K562 (cell line): ENCODE data around the gene TANK. TPM values are rescaled to one million over a fixed set of nuclear protein-coding genes. Genes with fewer than 3 reads are reported as not detected.

Source experiments
- ARHGAP35 ChIP-seq: fragments of 450-650 bp; IDR thresholded peaks from 2 replicates; pipeline ENCODE4 v1.6.1; 2018; ENCODE audit not compliant: partially characterized antibody
- CEBPG ChIP-seq, 3 experiments: fragments of 200-800 bp in 1 of 3; sonication (Bioruptor generic) in 1 of 3; sonication (generic) in 1 of 3; formaldehyde crosslinking in 1 of 3; IDR thresholded peaks in 2 of 3; conservative IDR thresholded peaks in 1 of 3; 2 replicates each; pipeline versions ENCODE4 v1.6.1 to v1.8.0; 2016 to 2022; ENCODE audit warnings: missing compliant biosample characterization in 2 of 3, missing genetic modification characterization in 2 of 3, mild to moderate bottlenecking in 1 of 3, missing genetic modification reagents in 1 of 3
- EHMT2 ChIP-seq: fragments of 450-650 bp; IDR thresholded peaks from 2 replicates; pipeline ENCODE4 v1.6.1; 2018; ENCODE audit warnings: antibody characterized with exemption
- HNRNPK ChIP-seq: fragments of 200-400 bp; formaldehyde crosslinking; IDR thresholded peaks from one replicate; pipeline ENCODE4 v1.6.1; 2018; ENCODE audit warnings: mild to moderate bottlenecking, low read depth, low read length; ENCODE audit not compliant: poor library complexity, severe bottlenecking
- JUNB ChIP-seq: fragments of 450-650 bp; formaldehyde crosslinking; conservative IDR thresholded peaks from 2 replicates; pipeline ENCODE4 v1.4.0; 2020; ENCODE audit warnings: mild to moderate bottlenecking
- KLF10 ChIP-seq: fragments of 250-450 bp; sonication (Bioruptor Pico); IDR thresholded peaks from 2 replicates; pipeline ENCODE4 v1.6.1; 2021; ENCODE audit warnings: matching md5 sums
- KLF16 ChIP-seq: IDR thresholded peaks from 2 replicates; pipeline ENCODE4 v1.6.1; 2016; ENCODE audit warnings: antibody characterized with exemption
- MTF1 ChIP-seq: fragments of 250-450 bp; sonication (Bioruptor Pico); IDR thresholded peaks from 2 replicates; pipeline ENCODE4 v1.9.0; 2021; ENCODE audit warnings: moderate library complexity, mild to moderate bottlenecking, inconsistent platforms, borderline replicate concordance
- NFYB ChIP-seq: IDR thresholded peaks from 2 replicates; pipeline ENCODE4 v1.6.1; 2011; ENCODE audit warnings: mild to moderate bottlenecking, moderate library complexity; ENCODE audit not compliant: insufficient read length; ENCODE audit errors: extremely low read depth
- PHF8 ChIP-seq: fragments of 200-600 bp; sonication (generic); IDR thresholded peaks from 2 replicates; pipeline ENCODE4 v1.6.1; 2012; ENCODE audit warnings: mixed run types, mild to moderate bottlenecking, inconsistent platforms, low read length, moderate library complexity, borderline replicate concordance
- POLR2A ChIP-seq: fragments of 450-650 bp; conservative IDR thresholded peaks from 2 replicates; pipeline ENCODE4 v1.6.1; 2016
- POLR3A ChIP-seq: IDR thresholded peaks from 2 replicates; pipeline ENCODE4 v1.6.1; 2011; ENCODE audit warnings: borderline replicate concordance, mild to moderate bottlenecking, moderate library complexity; ENCODE audit not compliant: insufficient read length, insufficient read depth; ENCODE audit errors: extremely low read depth
- SIN3A ChIP-seq, 2 experiments: fragments of 150-350 bp in 1 of 2; IDR thresholded peaks; 2 replicates each; pipeline ENCODE4 v1.6.1; 2011 to 2016; ENCODE audit warnings: borderline replicate concordance in 2 of 2, low read depth in 2 of 2, low read length in 2 of 2, mild to moderate bottlenecking in 2 of 2, moderate library complexity in 2 of 2; ENCODE audit not compliant: control insufficient read depth in 1 of 2
- ZFX ChIP-seq: sonication (generic); formaldehyde crosslinking; IDR thresholded peaks from 2 replicates; pipeline ENCODE4 v1.8.0; 2022; ENCODE audit warnings: mild to moderate bottlenecking, missing genetic modification reagents, moderate library complexity
- polyA plus RNA-seq, 8 experiments: library from polyadenylated mRNA; depleted of rRNA in 4 of 8; stranded (reverse) in 5 of 8; unstranded in 3 of 8; fragments of >200 nt; fragmentation: Nextera tagmentation in 2 of 8; fragmentation: Illumina TruSeq in 1 of 8; extraction: Ambion mirVana in 2 of 8; extraction: Trizol in 1 of 8; gene quantifications; 2 replicates each; pipeline versions ENCODE4 v1.2.1 to v1.2.3, GENCODE V29; 2011 to 2014; ENCODE audit warnings: inconsistent platforms in 1 of 8, missing spikeins in 1 of 8
- total RNA-seq, 7 experiments: library from RNA; depleted of rRNA in 6 of 7; stranded (reverse); fragments of >200 nt in 6 of 7; fragmentation: Illumina TruSeq in 2 of 7; extraction: Trizol in 2 of 7; gene quantifications; 2 replicates each; pipeline versions ENCODE4 v1.2.1 to v1.2.3, GENCODE V29; 2011 to 2021; ENCODE audit warnings: low replicate concordance in 1 of 7
- TF ChIP-seq, protein P1 (sequence below): fragments of 450-650 bp; formaldehyde crosslinking; IDR thresholded peaks from 2 replicates; pipeline ENCODE4 v1.4.0; 2020; ENCODE audit warnings: mild to moderate bottlenecking, moderate library complexity
- TF ChIP-seq, protein P2 (sequence below): fragments of 450-650 bp; IDR thresholded peaks from 2 replicates; pipeline ENCODE4 v1.7.0; 2016; ENCODE audit warnings: borderline replicate concordance
- TF ChIP-seq, protein P3 (sequence below): sonication (generic); formaldehyde crosslinking; IDR thresholded peaks from 2 replicates; pipeline ENCODE4 v1.9.0; 2022; ENCODE audit warnings: mild to moderate bottlenecking, missing genetic modification reagents
- TF ChIP-seq, protein P4 (sequence below): fragments of 200-400 bp; formaldehyde crosslinking; IDR thresholded peaks from 2 replicates; pipeline ENCODE4 v1.6.1; 2017; ENCODE audit warnings: mild to moderate bottlenecking, low read depth, low read length, moderate library complexity
- TF ChIP-seq, protein P5 (sequence below): sonication (generic); formaldehyde crosslinking; IDR thresholded peaks from 2 replicates; pipeline ENCODE4 v1.8.1; 2023; ENCODE audit warnings: mild to moderate bottlenecking, missing genetic modification reagents, moderate library complexity

The TANK gene
- total and polyA plus RNA-seq, 9 of the 15 experiments (the other 6 are each of a cell fraction or from before 2014, with no cell fraction given), result 43.0 to 91.5 (median 54.4) TPM

DNA sequence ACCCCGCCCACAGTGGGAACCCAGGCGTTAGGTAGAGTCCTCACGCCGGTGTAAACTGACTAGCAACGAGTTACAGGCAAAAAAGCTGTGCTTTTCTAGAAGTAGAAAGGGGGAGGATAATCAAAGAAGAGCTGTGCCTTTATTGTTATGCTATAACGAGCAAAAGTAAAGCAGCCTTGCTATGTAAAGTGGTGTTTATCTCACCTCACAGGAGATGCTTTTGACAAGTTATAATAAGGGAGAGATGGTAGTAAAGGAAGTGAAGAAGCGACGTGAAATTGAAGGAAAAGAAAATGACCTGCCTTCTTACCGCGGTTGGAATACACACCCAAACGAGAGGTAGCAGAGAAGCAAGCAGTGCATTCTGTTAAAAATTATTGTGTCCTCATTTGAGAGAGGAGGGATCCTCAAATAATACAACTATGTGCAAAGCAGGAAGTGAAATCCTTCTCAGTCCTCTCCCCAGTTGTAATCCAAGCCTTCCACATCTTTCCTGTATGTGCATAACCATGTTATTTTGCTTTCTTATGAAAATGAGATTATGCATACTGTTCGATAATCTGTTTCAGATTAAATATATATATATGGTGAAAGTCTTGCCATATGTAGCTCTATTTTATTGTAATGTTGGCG, 962 bp downstream of the TANK start (continued):
- TF ChIP-seq, protein P1, sequence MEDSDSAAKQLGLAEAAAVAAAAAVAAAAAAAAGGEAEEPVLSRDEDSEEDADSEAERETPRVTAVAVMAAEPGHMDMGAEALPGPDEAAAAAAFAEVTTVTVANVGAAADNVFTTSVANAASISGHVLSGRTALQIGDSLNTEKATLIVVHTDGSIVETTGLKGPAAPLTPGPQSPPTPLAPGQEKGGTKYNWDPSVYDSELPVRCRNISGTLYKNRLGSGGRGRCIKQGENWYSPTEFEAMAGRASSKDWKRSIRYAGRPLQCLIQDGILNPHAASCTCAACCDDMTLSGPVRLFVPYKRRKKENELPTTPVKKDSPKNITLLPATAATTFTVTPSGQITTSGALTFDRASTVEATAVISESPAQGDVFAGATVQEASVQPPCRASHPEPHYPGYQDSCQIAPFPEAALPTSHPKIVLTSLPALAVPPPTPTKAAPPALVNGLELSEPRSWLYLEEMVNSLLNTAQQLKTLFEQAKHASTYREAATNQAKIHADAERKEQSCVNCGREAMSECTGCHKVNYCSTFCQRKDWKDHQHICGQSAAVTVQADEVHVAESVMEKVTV (CRISPR knock-in tag), result 0 out of 2 replicates have a peak, but pooled peaks have one; percentile 16
- TF ChIP-seq, protein P2, sequence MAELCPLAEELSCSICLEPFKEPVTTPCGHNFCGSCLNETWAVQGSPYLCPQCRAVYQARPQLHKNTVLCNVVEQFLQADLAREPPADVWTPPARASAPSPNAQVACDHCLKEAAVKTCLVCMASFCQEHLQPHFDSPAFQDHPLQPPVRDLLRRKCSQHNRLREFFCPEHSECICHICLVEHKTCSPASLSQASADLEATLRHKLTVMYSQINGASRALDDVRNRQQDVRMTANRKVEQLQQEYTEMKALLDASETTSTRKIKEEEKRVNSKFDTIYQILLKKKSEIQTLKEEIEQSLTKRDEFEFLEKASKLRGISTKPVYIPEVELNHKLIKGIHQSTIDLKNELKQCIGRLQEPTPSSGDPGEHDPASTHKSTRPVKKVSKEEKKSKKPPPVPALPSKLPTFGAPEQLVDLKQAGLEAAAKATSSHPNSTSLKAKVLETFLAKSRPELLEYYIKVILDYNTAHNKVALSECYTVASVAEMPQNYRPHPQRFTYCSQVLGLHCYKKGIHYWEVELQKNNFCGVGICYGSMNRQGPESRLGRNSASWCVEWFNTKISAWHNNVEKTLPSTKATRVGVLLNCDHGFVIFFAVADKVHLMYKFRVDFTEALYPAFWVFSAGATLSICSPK, result no peak
- TF ChIP-seq POLR2A (no peak), CEBPG (CRISPR knock-in tag; IDR thresholded peaks at IDR 0.05) (no peak), CEBPG (tag; conservative IDR thresholded peaks at IDR 0.05 in 1 of 2, IDR thresholded peaks at IDR 0.05 in 1 of 2) (peak in 1 of 2 experiments; percentile 57; a peak in 2 of 4 replicates), POLR3A (no peak), ARHGAP35 (no peak), HNRNPK (no peak), EHMT2 (peak; percentile 63; the same call in 1 of the 2 replicates), JUNB (CRISPR knock-in tag) (no peak), PHF8 (no peak), ZFX (CRISPR knock-in tag) (no peak), NFYB (no peak), SIN3A (IDR thresholded peaks at IDR 0.05; ENCODE audit: borderline replicate concordance in 2 of 2, control insufficient read depth in 1 of 2, low read depth in 2 of 2, low read length in 2 of 2) (peak in 1 of 2 experiments; percentile 45; a peak in 1 of 4 replicates), KLF16 (no peak), MTF1 (no peak), KLF10 (CRISPR knock-in tag) (no peak)
- TF ChIP-seq, protein P3, sequence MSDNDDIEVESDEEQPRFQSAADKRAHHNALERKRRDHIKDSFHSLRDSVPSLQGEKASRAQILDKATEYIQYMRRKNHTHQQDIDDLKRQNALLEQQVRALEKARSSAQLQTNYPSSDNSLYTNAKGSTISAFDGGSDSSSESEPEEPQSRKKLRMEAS, result no peak
- TF ChIP-seq, protein P4, sequence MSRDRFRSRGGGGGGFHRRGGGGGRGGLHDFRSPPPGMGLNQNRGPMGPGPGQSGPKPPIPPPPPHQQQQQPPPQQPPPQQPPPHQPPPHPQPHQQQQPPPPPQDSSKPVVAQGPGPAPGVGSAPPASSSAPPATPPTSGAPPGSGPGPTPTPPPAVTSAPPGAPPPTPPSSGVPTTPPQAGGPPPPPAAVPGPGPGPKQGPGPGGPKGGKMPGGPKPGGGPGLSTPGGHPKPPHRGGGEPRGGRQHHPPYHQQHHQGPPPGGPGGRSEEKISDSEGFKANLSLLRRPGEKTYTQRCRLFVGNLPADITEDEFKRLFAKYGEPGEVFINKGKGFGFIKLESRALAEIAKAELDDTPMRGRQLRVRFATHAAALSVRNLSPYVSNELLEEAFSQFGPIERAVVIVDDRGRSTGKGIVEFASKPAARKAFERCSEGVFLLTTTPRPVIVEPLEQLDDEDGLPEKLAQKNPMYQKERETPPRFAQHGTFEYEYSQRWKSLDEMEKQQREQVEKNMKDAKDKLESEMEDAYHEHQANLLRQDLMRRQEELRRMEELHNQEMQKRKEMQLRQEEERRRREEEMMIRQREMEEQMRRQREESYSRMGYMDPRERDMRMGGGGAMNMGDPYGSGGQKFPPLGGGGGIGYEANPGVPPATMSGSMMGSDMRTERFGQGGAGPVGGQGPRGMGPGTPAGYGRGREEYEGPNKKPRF, result no peak
- TF ChIP-seq, protein P5, sequence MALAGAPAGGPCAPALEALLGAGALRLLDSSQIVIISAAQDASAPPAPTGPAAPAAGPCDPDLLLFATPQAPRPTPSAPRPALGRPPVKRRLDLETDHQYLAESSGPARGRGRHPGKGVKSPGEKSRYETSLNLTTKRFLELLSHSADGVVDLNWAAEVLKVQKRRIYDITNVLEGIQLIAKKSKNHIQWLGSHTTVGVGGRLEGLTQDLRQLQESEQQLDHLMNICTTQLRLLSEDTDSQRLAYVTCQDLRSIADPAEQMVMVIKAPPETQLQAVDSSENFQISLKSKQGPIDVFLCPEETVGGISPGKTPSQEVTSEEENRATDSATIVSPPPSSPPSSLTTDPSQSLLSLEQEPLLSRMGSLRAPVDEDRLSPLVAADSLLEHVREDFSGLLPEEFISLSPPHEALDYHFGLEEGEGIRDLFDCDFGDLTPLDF, result no peak
